ENCODE results near the gene CFAP73.

DNA sequence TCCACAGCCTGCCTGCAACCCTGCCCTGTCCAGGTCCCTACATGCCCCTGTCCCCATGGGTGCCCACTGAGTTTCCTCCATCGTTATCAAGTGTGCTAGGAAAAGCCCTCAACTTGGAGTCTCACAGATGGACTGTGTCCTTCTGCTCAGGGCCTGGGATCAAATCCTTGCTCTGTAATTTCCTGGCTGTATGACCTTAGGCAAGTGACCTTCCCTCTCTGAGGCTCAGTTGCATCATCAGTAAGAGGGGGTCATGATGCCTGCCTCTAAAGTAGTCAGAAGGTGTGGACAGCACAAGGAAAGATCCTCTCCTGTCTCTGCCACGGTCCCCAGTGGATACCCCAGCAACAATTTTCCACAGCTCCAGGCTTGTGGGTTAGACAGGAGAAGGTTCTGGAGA lies 36.1 kb upstream of the CFAP73 start:
- no peak for TF ChIP-seq POLR2A (IDR thresholded peaks at IDR 0.05)
- TF ChIP-seq, protein P1, sequence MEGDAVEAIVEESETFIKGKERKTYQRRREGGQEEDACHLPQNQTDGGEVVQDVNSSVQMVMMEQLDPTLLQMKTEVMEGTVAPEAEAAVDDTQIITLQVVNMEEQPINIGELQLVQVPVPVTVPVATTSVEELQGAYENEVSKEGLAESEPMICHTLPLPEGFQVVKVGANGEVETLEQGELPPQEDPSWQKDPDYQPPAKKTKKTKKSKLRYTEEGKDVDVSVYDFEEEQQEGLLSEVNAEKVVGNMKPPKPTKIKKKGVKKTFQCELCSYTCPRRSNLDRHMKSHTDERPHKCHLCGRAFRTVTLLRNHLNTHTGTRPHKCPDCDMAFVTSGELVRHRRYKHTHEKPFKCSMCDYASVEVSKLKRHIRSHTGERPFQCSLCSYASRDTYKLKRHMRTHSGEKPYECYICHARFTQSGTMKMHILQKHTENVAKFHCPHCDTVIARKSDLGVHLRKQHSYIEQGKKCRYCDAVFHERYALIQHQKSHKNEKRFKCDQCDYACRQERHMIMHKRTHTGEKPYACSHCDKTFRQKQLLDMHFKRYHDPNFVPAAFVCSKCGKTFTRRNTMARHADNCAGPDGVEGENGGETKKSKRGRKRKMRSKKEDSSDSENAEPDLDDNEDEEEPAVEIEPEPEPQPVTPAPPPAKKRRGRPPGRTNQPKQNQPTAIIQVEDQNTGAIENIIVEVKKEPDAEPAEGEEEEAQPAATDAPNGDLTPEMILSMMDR (IDR thresholded peaks at IDR 0.05 in 4 of 5, conservative IDR thresholded peaks at IDR 0.05 in 1 of 5): no peak
